ENCODE results near the gene DGAT2.
"Not testable (repeated sequence)": the region's sequence is repeated elsewhere in the genome, so short reads cannot be mapped to it uniquely, and the experiment has no call there.

Gene DGAT2

GRCh38 chr11:75745807-75746206 is 22.8 kb upstream of the DGAT2 start:
- no peak overlapping the region for H3K4me3 ChIP-seq (ENCODE audit: low read length)
- DNase-seq (ENCODE audit: low read depth, low spot score) = no peak

GRCh38 chr11:75748729-75749273 is 19.8 kb upstream of the DGAT2 start:
- not testable (repeated sequence) for H3K4me3 ChIP-seq (ENCODE audit: low read length); DNase-seq (ENCODE audit: low read depth, low spot score)

DNA sequence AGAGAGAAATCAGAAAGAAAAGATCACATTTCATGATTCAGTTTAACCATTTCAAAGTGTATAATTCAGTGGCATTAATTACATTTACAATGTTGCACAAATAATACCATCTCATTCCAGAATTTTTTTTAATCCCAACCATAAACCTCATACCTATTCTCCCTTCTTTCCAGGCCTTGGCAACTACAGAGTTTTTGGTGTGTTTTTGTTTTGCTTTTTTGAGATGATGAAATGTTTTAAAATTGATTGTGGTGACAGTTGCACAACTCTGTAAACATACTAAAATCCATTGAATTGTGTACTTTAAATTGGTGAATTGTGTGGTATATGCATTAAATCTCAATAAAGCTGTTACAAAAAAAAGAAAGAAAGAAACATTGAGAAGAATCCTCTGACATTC is 13.6 kb upstream of the DGAT2 start:
- not testable (repeated sequence) for DNase-seq (ENCODE audit: low read depth, low spot score); H3K4me3 ChIP-seq (ENCODE audit: low read length)

DNA sequence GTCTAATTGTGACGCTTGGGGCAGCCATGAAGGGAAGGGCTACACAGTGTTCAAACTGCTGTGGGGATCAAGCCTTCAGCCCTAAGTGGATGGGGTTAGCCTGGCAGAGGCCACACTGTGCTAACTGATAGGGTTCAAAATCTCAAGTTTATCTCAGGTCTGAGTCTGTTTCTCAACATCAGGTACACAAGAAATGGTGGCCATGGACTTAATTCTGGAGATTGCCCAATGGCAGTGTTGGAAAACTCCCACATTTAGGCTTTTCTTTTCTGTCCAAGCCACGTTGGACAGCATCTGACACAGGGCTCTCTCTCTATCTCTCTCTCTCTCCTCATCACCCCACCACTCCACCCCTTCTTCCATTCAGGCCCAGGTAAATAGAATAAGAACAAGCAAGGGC is 10.9 kb upstream of the DGAT2 start:
- no peak for DNase-seq (ENCODE audit: low read depth, low spot score)
- no peak overlapping the region for H3K4me3 ChIP-seq (ENCODE audit: low read length)

DNA sequence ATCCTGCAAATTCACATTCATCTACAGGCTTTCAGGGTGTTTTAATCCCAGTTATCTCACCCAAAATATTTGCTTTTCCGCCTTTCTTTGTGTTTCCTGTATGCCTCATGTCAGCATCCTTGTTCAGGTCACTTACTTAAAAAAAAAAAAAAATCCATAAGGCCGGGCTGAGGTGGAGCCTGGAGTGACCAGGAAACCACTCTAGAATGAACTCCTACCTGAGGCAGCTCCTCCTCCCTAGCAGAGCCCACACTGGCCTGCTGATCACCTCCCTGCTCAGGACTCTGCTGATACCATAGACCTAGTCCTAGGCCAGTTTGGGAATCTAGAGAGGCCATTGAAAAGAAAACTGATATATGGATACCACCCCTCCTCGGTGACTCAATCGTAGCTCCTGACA is 8.7 kb upstream of the DGAT2 start:
- H3K4me3 ChIP-seq (ENCODE audit: low read length) = no peak overlapping the region
- DNase-seq (ENCODE audit: low read depth, low spot score) = no peak

DNA sequence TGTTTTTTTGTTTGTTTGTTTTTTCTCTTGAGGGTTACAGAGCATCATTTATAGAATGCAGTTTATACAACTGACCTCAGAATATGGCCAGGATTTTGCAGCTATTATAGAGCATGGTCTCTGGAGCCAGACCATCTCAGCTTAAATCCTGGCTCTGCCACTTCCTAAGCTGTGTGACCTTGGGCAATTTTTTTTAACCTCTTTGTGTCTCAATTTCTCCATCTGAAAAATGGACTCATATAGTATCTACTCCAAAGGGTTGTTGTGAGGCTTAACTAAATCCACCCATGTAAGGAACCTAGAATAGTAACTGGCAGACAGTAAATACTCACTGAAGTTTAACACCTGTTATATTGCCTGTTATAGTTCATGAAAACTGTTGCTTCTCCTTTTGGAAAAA is 8.3 kb upstream of the DGAT2 start:
- DNase-seq (ENCODE audit: low read depth, low spot score) = no peak
- no peak overlapping the region for H3K4me3 ChIP-seq (ENCODE audit: low read length)

- no peak overlapping the region for H3K4me3 ChIP-seq (ENCODE audit: low read length)
- no peak for DNase-seq (ENCODE audit: low read depth, low spot score)
These were observed 7.7 kb upstream of the DGAT2 start for GRCh38 chr11:75760710-75761493.

GRCh38 chr11:75762158-75762557 is 6.4 kb upstream of the DGAT2 start:
- DNase-seq (ENCODE audit: low read depth, low spot score) = no peak
- H3K4me3 ChIP-seq (ENCODE audit: low read length) = no peak overlapping the region

- no peak for DNase-seq (ENCODE audit: low read depth, low spot score)
- H3K4me3 ChIP-seq (ENCODE audit: low read length) = no peak overlapping the region
These were observed 5.7 kb upstream of the DGAT2 start for GRCh38 chr11:75762885-75763284.

DNA sequence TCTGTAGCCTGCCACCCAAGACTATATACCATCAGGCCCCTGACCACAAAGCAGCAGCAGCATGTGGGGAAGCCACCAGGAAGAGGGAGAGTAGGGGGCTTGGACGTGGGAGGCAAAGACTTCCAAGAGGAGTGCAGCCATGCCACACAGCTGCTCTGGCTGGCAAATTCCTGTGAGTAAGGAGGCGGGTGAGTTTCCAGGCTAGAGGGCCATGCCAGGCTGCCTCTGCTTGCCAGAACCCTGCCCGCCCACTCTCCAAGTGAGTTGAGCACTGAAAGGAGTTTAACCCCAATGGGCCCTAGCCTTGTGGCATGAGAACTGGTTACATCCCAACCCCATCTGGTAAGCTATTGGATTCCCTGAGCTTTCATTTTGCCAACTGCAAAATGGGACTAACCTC is 4.7 kb upstream of the DGAT2 start:
- H3K4me3 ChIP-seq (ENCODE audit: low read length) = no peak overlapping the region
- no peak for DNase-seq (ENCODE audit: low read depth, low spot score)

GRCh38 chr11:75765116-75765515 is 3.5 kb upstream of the DGAT2 start:
- DNase-seq (ENCODE audit: low read depth, low spot score) = no peak
- H3K4me3 ChIP-seq (ENCODE audit: low read length) = no peak overlapping the region

DNA sequence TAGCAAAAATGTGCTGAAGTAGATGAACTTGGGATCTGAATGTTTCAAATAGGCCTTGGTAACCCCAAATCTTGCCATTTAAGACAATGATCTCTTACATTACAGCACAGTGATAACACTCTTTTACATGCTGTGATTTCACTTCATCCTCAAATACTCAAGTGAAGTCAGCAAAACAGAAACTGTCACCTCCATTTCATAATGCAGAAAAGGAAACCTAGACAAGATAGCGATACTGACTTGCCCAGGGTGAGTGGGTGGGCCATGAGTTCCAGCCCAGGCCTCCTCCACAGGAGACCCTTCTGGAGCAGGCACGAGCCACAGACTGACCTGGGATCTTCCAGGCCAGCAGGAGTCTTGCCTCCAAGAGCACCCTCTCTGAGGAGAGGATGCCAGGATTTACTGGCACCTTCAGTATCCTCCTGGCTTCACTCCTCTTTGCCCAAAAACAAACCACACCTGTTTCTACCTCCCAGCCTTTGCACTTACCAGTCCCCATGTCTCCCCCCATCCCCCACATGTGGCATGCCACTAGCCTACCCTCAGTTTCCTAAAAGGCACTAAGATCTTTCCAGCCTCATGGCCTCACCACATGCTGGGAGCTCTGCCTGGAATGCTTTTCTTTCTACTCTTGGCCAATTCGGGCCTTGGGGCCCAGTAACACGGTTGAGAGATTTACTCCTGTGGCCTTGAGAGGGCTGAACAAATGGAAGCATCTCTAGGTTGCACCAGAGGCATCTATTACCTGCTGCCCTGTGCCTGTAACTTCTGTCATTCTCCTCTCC is 1.9 kb upstream of the DGAT2 start:
- no peak overlapping the region for H3K4me3 ChIP-seq (ENCODE audit: low read length)

DNA sequence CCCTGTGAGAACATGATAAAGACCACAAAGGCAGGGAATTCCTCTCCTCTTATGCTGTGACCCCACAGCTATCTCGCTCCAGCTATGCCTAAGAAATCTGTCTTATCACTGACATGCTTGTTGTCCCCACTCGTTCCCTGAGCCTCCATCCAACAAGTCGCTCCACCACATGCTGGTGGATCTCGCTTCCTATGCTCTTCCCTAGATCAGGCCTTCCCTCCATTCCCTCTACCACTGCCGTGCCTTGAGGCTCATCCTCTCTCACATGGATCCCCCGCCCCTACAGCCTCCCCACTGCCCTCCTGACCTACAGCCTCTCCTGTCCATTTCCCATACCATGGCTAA is 1.4 kb upstream of the DGAT2 start:
- H3K4me3 ChIP-seq (ENCODE audit: low read length) = no peak overlapping the region
- DNase-seq (ENCODE audit: low read depth, low spot score) = no peak

More for the DNA sequence above, 1.9 kb upstream of the DGAT2 start:
- no peak for DNase-seq (ENCODE audit: low read depth, low spot score)

DNA sequence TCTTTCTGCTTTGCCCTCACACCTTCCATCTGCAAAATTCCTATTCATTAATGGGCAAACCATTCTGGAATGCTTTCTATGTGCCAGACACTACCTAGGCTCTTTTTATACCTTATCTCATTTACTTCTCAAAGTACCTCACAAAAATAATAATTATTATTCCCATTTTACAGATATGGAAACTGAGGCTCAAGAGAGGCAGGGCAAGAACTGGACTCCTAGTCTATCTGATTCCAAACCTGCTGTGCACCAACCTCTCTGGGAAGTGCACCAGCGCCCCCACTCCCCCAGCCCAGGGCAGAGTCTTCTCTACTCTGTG is 826 bp upstream of the DGAT2 start:
- DNase-seq (ENCODE audit: low read depth, low spot score) = no peak
- H3K4me3 ChIP-seq (ENCODE audit: low read length) = no peak overlapping the region

GRCh38 chr11:75768909-75769771 is 562 bp downstream of the DGAT2 start:
- DNase-seq (ENCODE audit: low read depth, low spot score) = no peak
- peak overlapping the region; percentile 48 for H3K4me3 ChIP-seq (ENCODE audit: low read length)

DNA sequence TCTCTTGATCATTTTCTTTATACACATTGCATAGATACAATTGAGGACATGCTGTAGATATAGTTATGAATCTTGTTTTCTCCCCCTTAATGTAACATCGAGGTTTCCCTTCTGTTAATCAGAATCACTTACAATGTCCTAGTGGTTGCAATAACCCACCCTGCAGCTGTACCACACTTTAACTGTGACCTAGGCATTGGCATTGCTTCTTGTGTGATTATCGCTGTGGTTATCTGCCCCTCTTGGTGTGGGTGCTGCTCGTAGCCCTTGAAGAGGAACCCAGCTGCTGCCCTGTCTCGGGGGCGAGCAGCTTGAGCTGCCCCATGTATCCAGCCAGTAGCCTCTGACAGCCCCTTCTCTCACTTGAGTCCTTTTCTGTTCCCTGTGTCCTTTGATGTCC is 1.5 kb downstream of the DGAT2 start:
- no peak overlapping the region for H3K4me3 ChIP-seq (ENCODE audit: low read length)
- DNase-seq (ENCODE audit: low read depth, low spot score) = no peak

DNA sequence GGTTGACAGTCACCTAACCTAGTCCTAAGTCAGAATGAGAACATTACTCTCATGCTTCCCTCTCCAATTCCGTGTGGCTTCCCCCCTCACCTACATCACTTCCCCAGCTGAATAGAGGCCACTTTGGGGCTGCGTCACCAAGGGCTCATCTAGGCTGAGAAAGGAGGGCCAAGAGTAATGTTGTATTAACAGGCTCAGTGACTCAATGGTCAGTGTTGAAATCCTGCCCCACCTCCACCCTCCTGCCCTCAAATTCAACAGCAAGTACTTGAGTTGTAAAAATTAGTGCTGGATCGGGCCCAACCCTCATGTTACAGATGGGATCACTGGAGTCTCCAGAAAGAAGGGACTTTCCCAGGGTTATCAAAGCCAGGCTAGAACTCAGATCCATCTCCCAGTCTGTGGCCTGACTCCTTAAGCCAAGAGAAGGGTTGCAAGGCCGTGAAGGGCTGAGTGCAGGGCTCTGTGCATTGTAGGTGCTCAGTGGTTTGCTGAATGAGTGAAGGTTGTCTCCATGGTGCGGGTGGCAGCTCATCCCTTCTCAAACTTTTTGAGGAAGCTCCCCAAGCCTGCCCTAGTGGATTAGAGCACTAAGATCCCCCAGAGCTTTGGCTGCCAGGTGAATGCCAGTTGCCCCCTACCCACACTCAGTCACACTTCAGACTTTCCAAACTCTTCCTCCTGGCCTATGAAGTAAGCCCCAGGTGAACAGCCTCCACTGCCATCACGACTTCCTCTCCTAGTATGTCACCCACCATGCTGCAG is 3.2 kb downstream of the DGAT2 start:
- no peak for DNase-seq (ENCODE audit: low read depth, low spot score)
- H3K4me3 ChIP-seq (ENCODE audit: low read length) = no peak overlapping the region

DNA sequence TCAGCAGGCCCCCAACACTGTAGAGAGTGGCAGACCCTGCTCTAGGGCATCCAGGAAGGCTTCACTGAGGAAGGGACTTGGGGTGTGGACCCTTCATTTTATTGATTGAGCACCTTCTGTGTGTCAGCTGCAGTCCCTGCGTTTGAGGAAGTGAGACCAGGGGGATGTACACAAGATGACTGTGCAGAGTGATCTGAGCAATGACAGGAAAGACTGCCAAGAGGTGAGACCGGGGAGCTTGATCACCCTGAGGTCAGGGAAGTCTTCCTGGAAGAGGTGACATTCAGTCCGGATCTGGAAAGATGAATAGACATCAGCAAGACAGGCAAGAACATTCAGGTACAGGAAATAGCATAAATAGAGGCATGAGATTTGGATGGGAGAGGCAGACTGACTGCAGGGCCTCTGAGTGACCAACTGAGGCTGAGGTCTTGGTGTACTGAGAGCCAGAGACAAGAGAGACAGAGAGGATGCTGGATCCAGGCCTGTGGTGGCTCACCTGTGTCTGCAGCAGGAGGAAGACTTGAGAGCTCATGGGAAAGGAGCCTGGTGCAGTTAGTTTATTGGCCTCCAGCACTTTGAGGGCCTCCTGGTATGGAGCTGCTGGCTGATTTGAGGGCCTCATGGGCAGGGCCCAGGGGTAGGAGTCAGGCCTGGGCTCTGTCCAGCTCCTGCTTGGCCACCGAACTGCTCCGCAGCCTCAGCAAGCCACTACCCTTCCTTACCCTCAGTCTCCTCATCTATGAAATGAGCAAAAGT is 5.2 kb downstream of the DGAT2 start:
- DNase-seq (ENCODE audit: low read depth, low spot score) = no peak
- no peak overlapping the region for H3K4me3 ChIP-seq (ENCODE audit: low read length)

Data from Jurkat, Clone E6-1 (cell line).